HL-60 (cell line): ENCODE measurements around the gene HIRA.

Source experiments
- DNase-seq, 2 experiments: peaks; one replicate each; pipeline ENCODE4 v3.0.0-alpha.2; 2010 to 2020; ENCODE audit warnings: low read depth in 1 of 2, low spot score in 1 of 2
- H3K27ac ChIP-seq: fragments of 250-450 bp; sonication (Bioruptor Pico); replicated peaks from 2 replicates; pipeline ENCODE4 v1.5.1; 2020; ENCODE audit warnings: mild to moderate bottlenecking, moderate library complexity
- H3K27me3 ChIP-seq: fragments of 250-450 bp; sonication (Bioruptor Pico); 2 replicates; pipeline ENCODE4 v1.5.1; 2021; ENCODE audit warnings: mild to moderate bottlenecking, moderate library complexity; ENCODE audit not compliant: insufficient read depth, poor library complexity, severe bottlenecking
- H3K4me3 ChIP-seq: replicated peaks from 2 replicates; pipeline ENCODE4 v1.5.1; 2011; ENCODE audit warnings: mild to moderate bottlenecking, control low read depth, low read length; ENCODE audit not compliant: insufficient read depth
- GABPA ChIP-seq: IDR thresholded peaks from 2 replicates; pipeline ENCODE4 v1.6.1; 2012; ENCODE audit warnings: low read depth
- POLR2AphosphoS5 ChIP-seq: IDR thresholded peaks from 2 replicates; pipeline ENCODE4 v1.6.1; 2012; ENCODE audit warnings: low read depth
- SPI1 ChIP-seq: IDR thresholded peaks from 2 replicates; pipeline ENCODE4 v1.6.1; 2012; ENCODE audit warnings: low read depth, mild to moderate bottlenecking, borderline replicate concordance
- TF ChIP-seq, protein P1 (sequence below): IDR thresholded peaks from 2 replicates; pipeline ENCODE4 v1.6.1; 2012; ENCODE audit warnings: low read depth; ENCODE audit not compliant: insufficient replicate concordance
- TF ChIP-seq, protein P2 (sequence below): IDR thresholded peaks from one replicate; pipeline ENCODE4 v1.5.1; 2011; ENCODE audit warnings: low read length, control low read depth, inconsistent platforms; ENCODE audit not compliant: insufficient read depth

Gene HIRA

GRCh38 chr22:19382240-19382639 lies 49.3 kb downstream of the HIRA start:
- no peak overlapping the region for H3K27ac ChIP-seq
- TF ChIP-seq, protein P1, sequence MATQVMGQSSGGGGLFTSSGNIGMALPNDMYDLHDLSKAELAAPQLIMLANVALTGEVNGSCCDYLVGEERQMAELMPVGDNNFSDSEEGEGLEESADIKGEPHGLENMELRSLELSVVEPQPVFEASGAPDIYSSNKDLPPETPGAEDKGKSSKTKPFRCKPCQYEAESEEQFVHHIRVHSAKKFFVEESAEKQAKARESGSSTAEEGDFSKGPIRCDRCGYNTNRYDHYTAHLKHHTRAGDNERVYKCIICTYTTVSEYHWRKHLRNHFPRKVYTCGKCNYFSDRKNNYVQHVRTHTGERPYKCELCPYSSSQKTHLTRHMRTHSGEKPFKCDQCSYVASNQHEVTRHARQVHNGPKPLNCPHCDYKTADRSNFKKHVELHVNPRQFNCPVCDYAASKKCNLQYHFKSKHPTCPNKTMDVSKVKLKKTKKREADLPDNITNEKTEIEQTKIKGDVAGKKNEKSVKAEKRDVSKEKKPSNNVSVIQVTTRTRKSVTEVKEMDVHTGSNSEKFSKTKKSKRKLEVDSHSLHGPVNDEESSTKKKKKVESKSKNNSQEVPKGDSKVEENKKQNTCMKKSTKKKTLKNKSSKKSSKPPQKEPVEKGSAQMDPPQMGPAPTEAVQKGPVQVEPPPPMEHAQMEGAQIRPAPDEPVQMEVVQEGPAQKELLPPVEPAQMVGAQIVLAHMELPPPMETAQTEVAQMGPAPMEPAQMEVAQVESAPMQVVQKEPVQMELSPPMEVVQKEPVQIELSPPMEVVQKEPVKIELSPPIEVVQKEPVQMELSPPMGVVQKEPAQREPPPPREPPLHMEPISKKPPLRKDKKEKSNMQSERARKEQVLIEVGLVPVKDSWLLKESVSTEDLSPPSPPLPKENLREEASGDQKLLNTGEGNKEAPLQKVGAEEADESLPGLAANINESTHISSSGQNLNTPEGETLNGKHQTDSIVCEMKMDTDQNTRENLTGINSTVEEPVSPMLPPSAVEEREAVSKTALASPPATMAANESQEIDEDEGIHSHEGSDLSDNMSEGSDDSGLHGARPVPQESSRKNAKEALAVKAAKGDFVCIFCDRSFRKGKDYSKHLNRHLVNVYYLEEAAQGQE: no peak
- TF ChIP-seq SPI1 (no peak), GABPA (no peak), POLR2AphosphoS5 (no peak)
- TF ChIP-seq, protein P2, sequence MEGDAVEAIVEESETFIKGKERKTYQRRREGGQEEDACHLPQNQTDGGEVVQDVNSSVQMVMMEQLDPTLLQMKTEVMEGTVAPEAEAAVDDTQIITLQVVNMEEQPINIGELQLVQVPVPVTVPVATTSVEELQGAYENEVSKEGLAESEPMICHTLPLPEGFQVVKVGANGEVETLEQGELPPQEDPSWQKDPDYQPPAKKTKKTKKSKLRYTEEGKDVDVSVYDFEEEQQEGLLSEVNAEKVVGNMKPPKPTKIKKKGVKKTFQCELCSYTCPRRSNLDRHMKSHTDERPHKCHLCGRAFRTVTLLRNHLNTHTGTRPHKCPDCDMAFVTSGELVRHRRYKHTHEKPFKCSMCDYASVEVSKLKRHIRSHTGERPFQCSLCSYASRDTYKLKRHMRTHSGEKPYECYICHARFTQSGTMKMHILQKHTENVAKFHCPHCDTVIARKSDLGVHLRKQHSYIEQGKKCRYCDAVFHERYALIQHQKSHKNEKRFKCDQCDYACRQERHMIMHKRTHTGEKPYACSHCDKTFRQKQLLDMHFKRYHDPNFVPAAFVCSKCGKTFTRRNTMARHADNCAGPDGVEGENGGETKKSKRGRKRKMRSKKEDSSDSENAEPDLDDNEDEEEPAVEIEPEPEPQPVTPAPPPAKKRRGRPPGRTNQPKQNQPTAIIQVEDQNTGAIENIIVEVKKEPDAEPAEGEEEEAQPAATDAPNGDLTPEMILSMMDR: no peak
- DNase-seq: no peak
- no peak overlapping the region for H3K4me3 ChIP-seq
- H3K27me3 ChIP-seq: no peaks in the 10 kb centered on the region

DNA sequence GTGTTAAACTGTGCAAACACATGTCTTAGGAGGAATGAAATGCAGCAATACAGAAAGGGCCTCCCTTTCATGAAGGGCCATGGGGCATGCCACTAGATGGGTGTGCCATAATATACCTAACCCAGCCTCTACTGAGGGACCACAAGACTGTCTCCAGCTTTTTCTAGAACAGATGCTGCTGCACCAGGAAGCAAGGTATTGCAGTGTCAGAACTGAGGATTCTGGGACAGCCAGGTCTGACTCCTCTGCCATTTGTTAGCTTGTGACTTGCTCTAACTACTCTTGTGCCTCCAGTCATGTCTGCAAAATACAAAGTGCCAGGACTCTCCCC lies 53.2 kb downstream of the HIRA start:
- Histone ChIP-seq H3K27me3 (no peaks in the 10 kb centered on the region), H3K27ac (no peak overlapping the region), H3K4me3 (no peak overlapping the region)
- TF ChIP-seq SPI1: no peak
- DNase-seq: no peak

GRCh38 chr22:19377565-19378343 lies 53.8 kb downstream of the HIRA start:
- DNase-seq: no peak
- H3K4me3 ChIP-seq: no peak overlapping the region
- TF ChIP-seq, protein P2: no peak
- TF ChIP-seq, protein P1: no peak
- no peak for TF ChIP-seq GABPA
- no peak for TF ChIP-seq SPI1
- H3K27me3 ChIP-seq: no peaks in the 10 kb centered on the region
- H3K27ac ChIP-seq: no peak overlapping the region

DNA sequence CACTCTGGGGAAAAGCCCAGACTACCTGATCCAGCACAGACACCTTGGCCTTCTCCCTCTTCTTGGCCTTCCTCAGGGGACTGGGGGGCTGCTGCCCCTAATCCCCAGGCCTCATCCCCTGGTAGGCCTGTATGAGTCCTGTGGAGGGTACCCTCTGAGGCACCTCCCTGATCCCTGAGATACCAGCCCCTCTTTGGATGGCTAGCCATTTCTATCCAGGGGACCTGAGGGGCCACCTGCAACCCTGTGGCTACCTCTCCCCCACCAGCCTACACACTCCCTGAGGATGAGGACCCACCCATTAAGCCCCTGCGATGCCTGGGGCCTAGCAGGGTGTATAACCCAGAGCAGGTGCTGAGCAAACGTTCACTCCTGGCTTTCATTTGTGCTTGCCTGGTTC lies 54.6 kb downstream of the HIRA start:
- TF ChIP-seq GABPA (no peak), SPI1 (no peak), POLR2AphosphoS5 (no peak)
- TF ChIP-seq, protein P2: no peak
- TF ChIP-seq, protein P1: no peak
- H3K27me3 ChIP-seq: no peaks in the 10 kb centered on the region
- no peak for DNase-seq
- no peak overlapping the region for H3K4me3 ChIP-seq
- H3K27ac ChIP-seq: no peak overlapping the region
